HEK293 (cell line): ENCODE data around the gene ANO6.

Experiments
- CTCF ChIA-PET: fragments of 350-600 bp; formaldehyde crosslinking; extraction: SDS; loops from one replicate; lab custom pipeline; 2021; ENCODE audit warnings: antibody characterized with exemption; lab: Yijun Ruan, JAX
- POLR2A ChIA-PET: fragments of 300-600 bp; formaldehyde crosslinking; extraction: SDS; loops from one replicate; lab custom pipeline; 2020; ENCODE audit warnings: antibody characterized with exemption, inconsistent platforms; lab: Yijun Ruan, JAX
- H3K27ac ChIP-seq: fragments of 200-500 bp; sonication (Bioruptor generic); 2 replicates; pipeline ENCODE4 v1.5.1; 2014; ENCODE audit warnings: low read depth, low read length, control low read depth, inconsistent platforms; ENCODE audit errors: extremely low read depth
- H3K36me3 ChIP-seq, 2 experiments: fragments of 200-500 bp in 1 of 2; sonication (Bioruptor generic) in 1 of 2; 1 replicate in 1 of 2; 2 replicates in 1 of 2; pipeline ENCODE4 v1.5.1; 2014 to 2017; ENCODE audit warnings: inconsistent platforms in 2 of 2, low read length in 2 of 2; ENCODE audit not compliant: control insufficient read depth in 2 of 2, insufficient read depth in 1 of 2
- H3K4me1 ChIP-seq: fragments of 200-500 bp; sonication (Bioruptor generic); 2 replicates; pipeline ENCODE4 v1.5.1; 2014; ENCODE audit warnings: mild to moderate bottlenecking, low read length, inconsistent platforms; ENCODE audit not compliant: control insufficient read depth, insufficient read depth
- H3K4me3 ChIP-seq: 2 replicates; pipeline ENCODE4 v1.5.1; 2011; ENCODE audit warnings: low read depth, mild to moderate bottlenecking, control low read depth, low read length, moderate library complexity
- H3K9me3 ChIP-seq: fragments of 200-500 bp; sonication (Bioruptor generic); 2 replicates; pipeline ENCODE4 v1.5.1; 2014; ENCODE audit warnings: low read depth, low read length, inconsistent platforms; ENCODE audit not compliant: control insufficient read depth, insufficient read depth
- GFI1B ChIP-seq: fragments of 450-650 bp; formaldehyde crosslinking; IDR thresholded peaks from 2 replicates; pipeline ENCODE4 v1.5.1; 2016; ENCODE audit warnings: missing biosample characterization, missing genetic modification characterization
- SCRT2 ChIP-seq: fragments of 450-650 bp; formaldehyde crosslinking; IDR thresholded peaks from 2 replicates; pipeline ENCODE4 v1.5.1; 2016; ENCODE audit warnings: missing biosample characterization, missing genetic modification characterization
- WT1 ChIP-seq: fragments of 450-650 bp; formaldehyde crosslinking; IDR thresholded peaks from 2 replicates; pipeline ENCODE4 v1.5.1; 2016; ENCODE audit warnings: missing biosample characterization, missing genetic modification characterization
- ZBTB10 ChIP-seq: fragments of 450-650 bp; formaldehyde crosslinking; IDR thresholded peaks from 2 replicates; pipeline ENCODE4 v1.5.1; 2016; ENCODE audit warnings: missing biosample characterization, missing genetic modification characterization
- ZFP3 ChIP-seq: fragments of 450-650 bp; formaldehyde crosslinking; IDR thresholded peaks from 2 replicates; pipeline ENCODE4 v1.5.1; 2016; ENCODE audit warnings: low read depth, missing biosample characterization, missing genetic modification characterization
- ZFP41 ChIP-seq: fragments of 450-650 bp; formaldehyde crosslinking; IDR thresholded peaks from 2 replicates; pipeline ENCODE4 v1.5.1; 2016; ENCODE audit warnings: missing biosample characterization, missing genetic modification characterization, borderline replicate concordance
- ZIC2 ChIP-seq: fragments of 450-650 bp; formaldehyde crosslinking; IDR thresholded peaks from 2 replicates; pipeline ENCODE4 v1.5.1; 2016; ENCODE audit warnings: missing biosample characterization, missing genetic modification characterization
- ZNF175 ChIP-seq: fragments of 450-650 bp; formaldehyde crosslinking; IDR thresholded peaks from 2 replicates; pipeline ENCODE4 v1.5.1; 2016; ENCODE audit warnings: missing biosample characterization, missing genetic modification characterization
- ZNF266 ChIP-seq: fragments of 450-650 bp; formaldehyde crosslinking; IDR thresholded peaks from 2 replicates; pipeline ENCODE4 v1.5.1; 2016; ENCODE audit warnings: missing biosample characterization, missing genetic modification characterization, low read depth
- ZNF416 ChIP-seq: fragments of 450-650 bp; formaldehyde crosslinking; IDR thresholded peaks from 2 replicates; pipeline ENCODE4 v1.5.1; 2016; ENCODE audit warnings: missing biosample characterization, missing genetic modification characterization
- ZNF596 ChIP-seq: fragments of 450-650 bp; IDR thresholded peaks from 2 replicates; pipeline ENCODE4 v1.5.0; 2018; ENCODE audit warnings: missing biosample characterization, mild to moderate bottlenecking, missing genetic modification characterization, moderate library complexity
- ZNF658 ChIP-seq: fragments of 450-650 bp; formaldehyde crosslinking; IDR thresholded peaks from 2 replicates; pipeline ENCODE4; 2016; ENCODE audit warnings: missing biosample characterization, missing genetic modification characterization
- ZNF670 ChIP-seq: fragments of 450-650 bp; formaldehyde crosslinking; IDR thresholded peaks from 2 replicates; pipeline ENCODE4 v1.5.1; 2016; ENCODE audit warnings: missing biosample characterization, missing genetic modification characterization, low read depth
- ZNF677 ChIP-seq: fragments of 450-650 bp; IDR thresholded peaks from 2 replicates; pipeline ENCODE4 v1.5.0; 2018; ENCODE audit warnings: missing biosample characterization, mild to moderate bottlenecking, missing genetic modification characterization, moderate library complexity
- ZNF701 ChIP-seq: fragments of 450-650 bp; formaldehyde crosslinking; IDR thresholded peaks from 2 replicates; pipeline ENCODE4 v1.5.1; 2016; ENCODE audit warnings: missing biosample characterization, missing genetic modification characterization
- ZNF768 ChIP-seq: fragments of 450-650 bp; formaldehyde crosslinking; IDR thresholded peaks from 2 replicates; pipeline ENCODE4 v1.5.1; 2018; ENCODE audit warnings: missing biosample characterization, mild to moderate bottlenecking, missing genetic modification characterization
- TF ChIP-seq, protein P1 (sequence below): fragments of 450-650 bp; formaldehyde crosslinking; IDR thresholded peaks from 2 replicates; pipeline ENCODE4 v1.5.1; 2016; ENCODE audit warnings: missing biosample characterization, missing genetic modification characterization
- TF ChIP-seq, protein P2 (sequence below): fragments of 450-650 bp; formaldehyde crosslinking; IDR thresholded peaks from 2 replicates; pipeline ENCODE4 v1.5.1; 2016; ENCODE audit warnings: missing biosample characterization, missing genetic modification characterization, borderline replicate concordance

ANO6 gene

DNA sequence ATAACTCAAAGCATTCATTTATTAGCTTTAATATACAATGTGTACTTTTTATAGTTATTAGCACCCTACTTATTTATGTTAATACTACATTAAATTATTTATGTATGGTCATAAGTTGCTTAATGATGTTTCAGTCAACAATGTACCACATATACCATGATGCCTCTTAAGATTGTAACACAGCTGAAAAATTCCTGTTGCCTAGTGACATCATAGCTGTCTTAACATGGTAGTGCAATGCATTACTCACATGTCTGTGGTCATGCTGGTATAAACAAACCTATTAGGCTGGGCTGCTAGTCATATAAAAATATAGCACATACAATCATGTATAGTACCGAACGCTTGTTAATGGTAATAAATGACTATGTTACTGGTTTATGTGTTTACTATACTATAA, 120.4 kb downstream of the ANO6 start (continued):
- TF ChIP-seq, protein P1, sequence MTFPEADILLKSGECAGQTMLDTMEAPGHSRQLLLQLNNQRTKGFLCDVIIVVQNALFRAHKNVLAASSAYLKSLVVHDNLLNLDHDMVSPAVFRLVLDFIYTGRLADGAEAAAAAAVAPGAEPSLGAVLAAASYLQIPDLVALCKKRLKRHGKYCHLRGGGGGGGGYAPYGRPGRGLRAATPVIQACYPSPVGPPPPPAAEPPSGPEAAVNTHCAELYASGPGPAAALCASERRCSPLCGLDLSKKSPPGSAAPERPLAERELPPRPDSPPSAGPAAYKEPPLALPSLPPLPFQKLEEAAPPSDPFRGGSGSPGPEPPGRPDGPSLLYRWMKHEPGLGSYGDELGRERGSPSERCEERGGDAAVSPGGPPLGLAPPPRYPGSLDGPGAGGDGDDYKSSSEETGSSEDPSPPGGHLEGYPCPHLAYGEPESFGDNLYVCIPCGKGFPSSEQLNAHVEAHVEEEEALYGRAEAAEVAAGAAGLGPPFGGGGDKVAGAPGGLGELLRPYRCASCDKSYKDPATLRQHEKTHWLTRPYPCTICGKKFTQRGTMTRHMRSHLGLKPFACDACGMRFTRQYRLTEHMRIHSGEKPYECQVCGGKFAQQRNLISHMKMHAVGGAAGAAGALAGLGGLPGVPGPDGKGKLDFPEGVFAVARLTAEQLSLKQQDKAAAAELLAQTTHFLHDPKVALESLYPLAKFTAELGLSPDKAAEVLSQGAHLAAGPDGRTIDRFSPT (tag by site-specific recombination): 0 out of 2 replicates have a peak, but pooled peaks have one; percentile 22
- TF ChIP-seq SCRT2 (tag by site-specific recombination) (peak; percentile 47; the same call in 1 of the 2 replicates), ZNF596 (tag by site-specific recombination) (no peak), ZNF701 (no peak)

DNA sequence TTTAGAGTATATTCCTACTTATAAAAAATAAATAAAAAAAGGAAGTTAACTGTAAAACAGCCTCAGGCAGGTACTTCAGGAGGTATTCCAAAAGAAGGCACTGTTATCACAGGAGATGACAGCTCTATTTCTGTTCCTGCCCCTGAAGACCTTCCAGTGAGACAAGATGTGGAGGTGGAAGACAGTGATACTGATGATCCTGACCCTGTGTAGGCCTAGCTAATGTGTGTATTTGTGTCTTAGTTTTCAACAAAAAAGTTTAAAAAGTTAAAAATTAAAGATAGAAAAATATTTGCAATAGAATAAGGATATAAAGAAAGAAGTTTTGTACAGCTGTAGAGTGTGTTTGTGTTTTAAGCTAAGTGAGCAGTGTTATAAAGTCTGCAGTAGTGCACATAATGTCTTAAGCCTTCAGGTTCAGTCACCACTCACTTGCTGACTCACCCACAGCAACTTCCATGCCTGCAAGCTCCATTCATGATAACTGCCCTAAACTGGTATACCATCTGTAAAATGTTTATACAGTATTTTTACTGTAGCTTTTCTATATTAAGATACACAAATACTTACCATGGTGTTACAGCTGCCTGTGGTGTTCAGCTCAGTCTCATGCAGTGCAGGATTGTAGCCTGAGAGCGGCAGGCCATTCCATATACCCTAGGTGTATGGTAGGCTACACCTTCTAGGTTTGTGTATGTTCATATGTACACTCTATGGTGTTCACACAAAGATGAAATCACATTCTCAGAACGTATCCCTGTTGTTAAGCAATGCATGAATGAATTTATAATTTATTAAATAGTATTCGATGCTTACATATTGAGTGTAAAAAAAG, 121.1 kb downstream of the ANO6 start:
- POLR2A ChIA-PET: no interaction called here
- H3K36me3 ChIP-seq: peaks cover 0 to 3% of the 10 kb centered on the region in 2 experiments; a peak in 1 of 3 replicates
- no peak for TF ChIP-seq ZNF670
- TF ChIP-seq, protein P2, sequence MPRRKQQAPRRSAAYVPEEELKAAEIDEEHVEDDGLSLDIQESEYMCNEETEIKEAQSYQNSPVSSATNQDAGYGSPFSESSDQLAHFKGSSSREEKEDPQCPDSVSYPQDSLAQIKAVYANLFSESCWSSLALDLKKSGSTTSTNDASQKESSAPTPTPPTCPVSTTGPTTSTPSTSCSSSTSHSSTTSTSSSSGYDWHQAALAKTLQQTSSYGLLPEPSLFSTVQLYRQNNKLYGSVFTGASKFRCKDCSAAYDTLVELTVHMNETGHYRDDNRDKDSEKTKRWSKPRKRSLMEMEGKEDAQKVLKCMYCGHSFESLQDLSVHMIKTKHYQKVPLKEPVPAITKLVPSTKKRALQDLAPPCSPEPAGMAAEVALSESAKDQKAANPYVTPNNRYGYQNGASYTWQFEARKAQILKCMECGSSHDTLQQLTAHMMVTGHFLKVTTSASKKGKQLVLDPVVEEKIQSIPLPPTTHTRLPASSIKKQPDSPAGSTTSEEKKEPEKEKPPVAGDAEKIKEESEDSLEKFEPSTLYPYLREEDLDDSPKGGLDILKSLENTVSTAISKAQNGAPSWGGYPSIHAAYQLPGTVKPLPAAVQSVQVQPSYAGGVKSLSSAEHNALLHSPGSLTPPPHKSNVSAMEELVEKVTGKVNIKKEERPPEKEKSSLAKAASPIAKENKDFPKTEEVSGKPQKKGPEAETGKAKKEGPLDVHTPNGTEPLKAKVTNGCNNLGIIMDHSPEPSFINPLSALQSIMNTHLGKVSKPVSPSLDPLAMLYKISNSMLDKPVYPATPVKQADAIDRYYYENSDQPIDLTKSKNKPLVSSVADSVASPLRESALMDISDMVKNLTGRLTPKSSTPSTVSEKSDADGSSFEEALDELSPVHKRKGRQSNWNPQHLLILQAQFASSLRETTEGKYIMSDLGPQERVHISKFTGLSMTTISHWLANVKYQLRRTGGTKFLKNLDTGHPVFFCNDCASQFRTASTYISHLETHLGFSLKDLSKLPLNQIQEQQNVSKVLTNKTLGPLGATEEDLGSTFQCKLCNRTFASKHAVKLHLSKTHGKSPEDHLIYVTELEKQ (tag by site-specific recombination): no peak
- no peak for TF ChIP-seq ZFP41 (tag by site-specific recombination)
- no peak for TF ChIP-seq GFI1B (tag by site-specific recombination)
- TF ChIP-seq ZFP3: no peak
- no peak for TF ChIP-seq ZNF768 (tag by site-specific recombination)
- no peak for TF ChIP-seq ZNF175 (tag by site-specific recombination)
- no peak for TF ChIP-seq ZIC2 (tag by site-specific recombination)
- no peak for TF ChIP-seq SCRT2 (tag by site-specific recombination)
- no peak for TF ChIP-seq ZNF266
- TF ChIP-seq ZNF677 (tag by site-specific recombination): no peak
- no peak for TF ChIP-seq WT1 (tag by site-specific recombination)
- no peak for TF ChIP-seq ZBTB10 (tag by site-specific recombination)
- no peak for TF ChIP-seq ZNF416 (tag by site-specific recombination)
- no peak for TF ChIP-seq ZNF658
- TF ChIP-seq, all 188 proteins: peak for 0
- no peak overlapping the region for H3K27ac ChIP-seq
- no peaks in the 10 kb centered on the region for H3K9me3 ChIP-seq
- CTCF ChIA-PET: interaction anchor here (0.7 kb wide), 1 partner anchor 90 kb away, joined by 4 read pairs; no protein-coding TSS in a partner anchor
- peaks cover 13% of the 10 kb centered on the region for H3K4me1 ChIP-seq
- no peak overlapping the region for H3K4me3 ChIP-seq
